Thyroid gland (tissue), 4 donors: ENCODE data around the gene SLC4A7.

ENCODE experiments used
- POLR2A ChIP-seq, 2 donors: fragments of 450-650 bp; IDR thresholded peaks; one replicate each; pipeline ENCODE4 v1.6.1; 2017; ENCODE audit warnings: antibody characterized with exemption in 2 of 2, mild to moderate bottlenecking in 2 of 2, moderate library complexity in 1 of 2
- TF ChIP-seq, protein P1 (sequence below), 6 experiments: fragments of 200-600 bp in 3 of 6; fragments of 450-650 bp in 3 of 6; sonication (generic) in 3 of 6; IDR thresholded peaks; one replicate each; pipeline ENCODE4 v1.5.1; 2016 to 2019; ENCODE audit warnings: antibody characterized with exemption in 6 of 6, mild to moderate bottlenecking in 2 of 6, inconsistent platforms in 1 of 6, moderate library complexity in 1 of 6

DNA sequence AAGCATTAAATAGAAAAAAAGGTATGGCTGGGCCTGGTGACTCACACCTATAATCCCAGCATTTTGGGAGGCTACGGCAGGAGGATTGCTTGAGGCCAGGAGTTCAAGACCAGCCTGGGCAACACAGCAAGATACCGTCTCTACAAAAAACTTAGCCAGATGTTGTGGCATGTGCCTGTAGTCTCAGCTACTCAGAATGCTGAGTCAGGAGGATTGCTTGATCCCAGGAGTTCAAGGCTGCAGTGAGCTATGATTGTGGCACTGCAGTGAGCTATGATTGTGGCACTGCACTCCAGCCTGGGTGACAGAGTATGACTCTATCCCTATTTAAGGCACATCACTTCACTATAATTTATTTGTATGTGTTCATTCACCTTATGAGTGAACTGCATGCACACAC, 54.3 kb downstream of the SLC4A7 start:
- TF ChIP-seq, protein P1, sequence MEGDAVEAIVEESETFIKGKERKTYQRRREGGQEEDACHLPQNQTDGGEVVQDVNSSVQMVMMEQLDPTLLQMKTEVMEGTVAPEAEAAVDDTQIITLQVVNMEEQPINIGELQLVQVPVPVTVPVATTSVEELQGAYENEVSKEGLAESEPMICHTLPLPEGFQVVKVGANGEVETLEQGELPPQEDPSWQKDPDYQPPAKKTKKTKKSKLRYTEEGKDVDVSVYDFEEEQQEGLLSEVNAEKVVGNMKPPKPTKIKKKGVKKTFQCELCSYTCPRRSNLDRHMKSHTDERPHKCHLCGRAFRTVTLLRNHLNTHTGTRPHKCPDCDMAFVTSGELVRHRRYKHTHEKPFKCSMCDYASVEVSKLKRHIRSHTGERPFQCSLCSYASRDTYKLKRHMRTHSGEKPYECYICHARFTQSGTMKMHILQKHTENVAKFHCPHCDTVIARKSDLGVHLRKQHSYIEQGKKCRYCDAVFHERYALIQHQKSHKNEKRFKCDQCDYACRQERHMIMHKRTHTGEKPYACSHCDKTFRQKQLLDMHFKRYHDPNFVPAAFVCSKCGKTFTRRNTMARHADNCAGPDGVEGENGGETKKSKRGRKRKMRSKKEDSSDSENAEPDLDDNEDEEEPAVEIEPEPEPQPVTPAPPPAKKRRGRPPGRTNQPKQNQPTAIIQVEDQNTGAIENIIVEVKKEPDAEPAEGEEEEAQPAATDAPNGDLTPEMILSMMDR (IDR thresholded peaks at IDR 0.05), result no peak
- no peak for TF ChIP-seq POLR2A (IDR thresholded peaks at IDR 0.05)
